BJ (cell line): Measurements from ENCODE around the gene RFX7. TPM values are rescaled to one million over a fixed set of nuclear protein-coding genes. Genes with fewer than 3 reads are reported as not detected.

Source experiments
- CTCF ChIA-PET: fragments of 350-600 bp; formaldehyde crosslinking; extraction: SDS; loops from one replicate; lab custom pipeline; 2021; ENCODE audit warnings: antibody characterized with exemption, inconsistent platforms; lab: Yijun Ruan, JAX
- POLR2A ChIA-PET: fragments of 300-600 bp; sonication (Branson Sonifier 250); formaldehyde crosslinking; extraction: SDS; loops from one replicate; lab custom pipeline; 2021; ENCODE audit warnings: antibody characterized with exemption; lab: Charles Lee
- DNase-seq: peaks from one replicate; pipeline ENCODE4 v3.0.0-alpha.2; 2011; ENCODE audit warnings: low read depth
- H3K27me3 ChIP-seq: 2 replicates; pipeline ENCODE4 v1.6.0; 2011; ENCODE audit warnings: low read length; ENCODE audit not compliant: control insufficient read depth, insufficient read depth
- H3K36me3 ChIP-seq: 2 replicates; pipeline ENCODE4 v1.5.1; 2011; ENCODE audit warnings: low read length; ENCODE audit not compliant: control insufficient read depth, insufficient read depth
- H3K4me3 ChIP-seq: 2 replicates; pipeline ENCODE4 v1.5.1; 2011; ENCODE audit warnings: low read depth, mild to moderate bottlenecking, control low read depth, low read length
- polyA plus RNA-seq: library from polyadenylated mRNA; depleted of rRNA; stranded (reverse); fragments of >200 nt; gene quantifications from 2 replicates; pipeline ENCODE4 v1.2.3, GENCODE V29; 2011; rRNA removed
- small RNA-seq: library from RNA; depleted of rRNA; stranded (forward); fragments of <200 nt; gene quantifications from one replicate; pipeline ENCODE3, GENCODE V24; 2012; ENCODE audit warnings: low replicate concordance, low read depth; ENCODE audit not compliant: insufficient read length
- TF ChIP-seq, protein P1 (sequence below): IDR thresholded peaks from 2 replicates; pipeline ENCODE4 v1.5.1; 2011; ENCODE audit warnings: low read depth, mild to moderate bottlenecking, control low read depth, inconsistent platforms, low read length, moderate library complexity; ENCODE audit not compliant: insufficient read depth

The RFX7 gene
- polyA plus RNA-seq, 1 experiment: 3.5 TPM

DNA sequence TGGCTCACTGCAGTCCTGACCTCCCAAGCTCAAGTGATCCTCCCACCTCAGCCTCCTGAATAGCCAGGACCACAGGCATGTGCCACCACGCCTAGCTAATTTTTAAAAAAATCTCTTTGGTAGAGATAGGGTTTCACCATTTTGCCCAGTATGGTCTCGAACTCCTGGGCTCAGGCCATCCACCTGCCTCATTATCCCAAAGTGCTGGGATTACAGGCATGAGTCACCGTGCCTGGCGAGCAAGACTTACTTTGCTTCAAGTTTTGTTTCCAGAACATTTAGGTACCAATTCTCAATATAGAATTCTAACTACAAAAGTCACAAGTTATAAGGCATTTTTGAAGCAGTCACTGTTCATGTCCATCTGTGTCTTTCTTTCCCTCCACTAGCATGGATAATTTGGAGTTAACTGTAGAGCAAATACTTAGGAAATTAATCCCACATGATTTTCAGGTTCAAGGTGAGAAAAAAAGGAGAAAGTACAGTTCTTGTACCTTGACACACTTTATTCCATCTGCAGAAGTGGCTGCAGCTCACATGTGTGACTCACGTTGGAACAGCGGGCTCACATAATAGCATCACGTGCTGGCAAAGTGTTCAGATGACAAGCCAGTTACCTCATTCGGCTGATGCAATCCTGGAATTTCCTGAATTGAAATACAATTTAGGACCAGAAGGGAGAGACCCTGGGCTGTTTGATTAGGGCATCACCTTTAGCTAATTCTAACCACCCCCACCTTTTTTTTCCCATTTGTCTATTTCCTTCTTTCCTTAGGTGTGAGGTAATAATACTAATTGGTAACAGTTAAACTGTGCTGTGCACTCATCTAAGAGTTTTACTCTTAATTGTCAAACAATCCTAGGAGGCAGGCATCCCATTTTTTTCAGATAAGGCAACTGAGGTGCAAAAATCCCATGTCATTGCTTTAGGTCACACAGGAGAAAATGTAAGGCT lies 203.3 kb downstream of the RFX7 start:
- H3K4me3 ChIP-seq: no peak overlapping the region
- peak; percentile 82 for DNase-seq
- TF ChIP-seq, protein P1, sequence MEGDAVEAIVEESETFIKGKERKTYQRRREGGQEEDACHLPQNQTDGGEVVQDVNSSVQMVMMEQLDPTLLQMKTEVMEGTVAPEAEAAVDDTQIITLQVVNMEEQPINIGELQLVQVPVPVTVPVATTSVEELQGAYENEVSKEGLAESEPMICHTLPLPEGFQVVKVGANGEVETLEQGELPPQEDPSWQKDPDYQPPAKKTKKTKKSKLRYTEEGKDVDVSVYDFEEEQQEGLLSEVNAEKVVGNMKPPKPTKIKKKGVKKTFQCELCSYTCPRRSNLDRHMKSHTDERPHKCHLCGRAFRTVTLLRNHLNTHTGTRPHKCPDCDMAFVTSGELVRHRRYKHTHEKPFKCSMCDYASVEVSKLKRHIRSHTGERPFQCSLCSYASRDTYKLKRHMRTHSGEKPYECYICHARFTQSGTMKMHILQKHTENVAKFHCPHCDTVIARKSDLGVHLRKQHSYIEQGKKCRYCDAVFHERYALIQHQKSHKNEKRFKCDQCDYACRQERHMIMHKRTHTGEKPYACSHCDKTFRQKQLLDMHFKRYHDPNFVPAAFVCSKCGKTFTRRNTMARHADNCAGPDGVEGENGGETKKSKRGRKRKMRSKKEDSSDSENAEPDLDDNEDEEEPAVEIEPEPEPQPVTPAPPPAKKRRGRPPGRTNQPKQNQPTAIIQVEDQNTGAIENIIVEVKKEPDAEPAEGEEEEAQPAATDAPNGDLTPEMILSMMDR: no peak
- CTCF ChIA-PET: interaction anchor here (0.7 to 1.7 kb wide), 4 partner anchors 8 to 25 kb away, joined by 3 to 7 read pairs (median 5); no protein-coding TSS in a partner anchor
- H3K27me3 ChIP-seq: no peaks in the 10 kb centered on the region
- POLR2A ChIA-PET: no interaction called here
- H3K36me3 ChIP-seq: no peaks in the 10 kb centered on the region

DNA sequence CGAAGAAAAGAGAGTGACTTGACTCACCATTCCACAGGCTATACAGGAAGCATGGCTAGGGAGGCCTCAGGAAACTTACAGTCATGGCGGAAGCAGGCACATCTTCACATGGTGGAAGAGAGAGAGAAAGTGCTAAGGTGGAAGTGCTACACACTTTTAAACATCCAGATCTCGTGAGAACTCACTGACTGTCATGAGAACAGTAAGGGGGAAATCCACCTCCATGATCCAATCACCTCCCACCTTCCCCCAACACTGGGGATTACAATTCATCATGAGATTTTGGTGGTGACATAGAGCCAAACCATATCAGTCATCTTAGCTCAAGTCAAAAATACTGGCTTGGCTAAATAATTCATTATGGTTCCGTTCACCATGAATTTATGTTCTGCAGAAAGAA lies 205.0 kb downstream of the RFX7 start:
- CTCF ChIA-PET: interaction anchor here (1.6 kb wide), 1 partner anchor 15 kb away, joined by 7 read pairs; no protein-coding TSS in a partner anchor
- POLR2A ChIA-PET: no interaction called here
- DNase-seq: no peak
- TF ChIP-seq, protein P1: no peak
- H3K27me3 ChIP-seq: no peaks in the 10 kb centered on the region
- no peaks in the 10 kb centered on the region for H3K36me3 ChIP-seq
- H3K4me3 ChIP-seq: no peak overlapping the region

DNA sequence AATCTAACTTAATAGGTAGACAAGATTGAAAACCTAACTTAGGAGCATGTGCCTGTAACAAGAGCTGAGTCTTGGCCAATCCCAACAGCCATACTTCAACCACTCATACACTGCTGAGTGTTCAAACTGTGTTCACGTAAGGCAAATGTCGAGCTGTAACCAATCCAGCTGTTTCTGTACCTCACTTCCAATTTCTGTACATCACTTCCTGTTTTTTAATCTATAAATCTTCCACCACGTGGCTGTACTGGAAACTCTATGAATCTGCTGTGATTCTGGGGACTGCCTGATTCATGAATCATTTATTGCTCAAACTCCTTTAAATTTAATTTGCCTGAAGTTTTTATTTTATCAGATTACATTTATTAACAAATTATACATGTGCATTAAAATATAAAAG lies 205.7 kb downstream of the RFX7 start:
- CTCF ChIA-PET: no interaction called here
- Histone ChIP-seq H3K4me3 (no peak overlapping the region), H3K36me3 (no peaks in the 10 kb centered on the region), H3K27me3 (no peaks in the 10 kb centered on the region)
- DNase-seq: no peak
- POLR2A ChIA-PET: no interaction called here
- TF ChIP-seq, protein P1: no peak

Small RNA genes within 50 kb of the gene (small RNA-seq; reads per million reads assigned to genes)
- gene CD24P2 (not detected), gene RNU6-1287P (not detected)

Other genes with a start within 250 kb of the RFX7 start
- gene TEX9, start 121.5 kb upstream of the RFX7 start, polyA plus RNA-seq: 0.72 and 1.4 TPM in 2 replicates
- gene MNS1, start 221.3 kb upstream of the RFX7 start, polyA plus RNA-seq: 0.32 and 0.58 TPM in 2 replicates